GM12872 (cell line): ENCODE data around the gene SH3PXD2A.

Experiments
- CTCF ChIP-seq: IDR thresholded peaks from 3 replicates; pipeline ENCODE4 v1.5.1; 2011; ENCODE audit warnings: low read depth, mild to moderate bottlenecking, low read length, moderate library complexity; ENCODE audit not compliant: insufficient read depth

Gene SH3PXD2A

GRCh38 chr10:103812432-103812831, 42.9 kb downstream of the SH3PXD2A start:
- no peak for TF ChIP-seq CTCF

GRCh38 chr10:103812004-103812403, 43.4 kb downstream of the SH3PXD2A start:
- TF ChIP-seq CTCF = no peak

- TF ChIP-seq CTCF = no peak
These were observed 43.9 kb downstream of the SH3PXD2A start for GRCh38 chr10:103811463-103811862.

GRCh38 chr10:103808780-103809179, 46.6 kb downstream of the SH3PXD2A start:
- TF ChIP-seq CTCF = no peak

GRCh38 chr10:103807996-103808395, 47.4 kb downstream of the SH3PXD2A start:
- no peak for TF ChIP-seq CTCF

- TF ChIP-seq CTCF = no peak
These were observed 48.8 kb downstream of the SH3PXD2A start for GRCh38 chr10:103806395-103807187.

- no peak for TF ChIP-seq CTCF
These were observed 49.6 kb downstream of the SH3PXD2A start for GRCh38 chr10:103805781-103806180.

GRCh38 chr10:103804871-103805270, 50.5 kb downstream of the SH3PXD2A start:
- no peak for TF ChIP-seq CTCF
